Natural killer cell (primary cell): ENCODE measurements around the gene ATAT1. TPM values are rescaled to one million over a fixed set of nuclear protein-coding genes. Genes with fewer than 3 reads are reported as not detected.

Source experiments
- ATAC-seq, 3 donors: fragments of 150-1000 bp in 2 of 3; fragments of 200-7000 bp in 1 of 3; cut with Tn5 transposase; 1 replicate in 1 of 3; 2 replicates in 2 of 3; pipeline ENCODE4 v1.10.0; 2021; ENCODE audit warnings: mild to moderate bottlenecking in 2 of 3, moderate library complexity in 2 of 3
- DNase-seq, 2 donors: peaks; one replicate each; pipeline versions ENCODE4 v3.0.0 to v3.0.0-alpha.2; 2013 to 2021; ENCODE audit warnings: mixed read lengths in 1 of 2
- H3K27ac ChIP-seq: one replicate; pipeline ENCODE4 v1.5.1; 2013; ENCODE audit warnings: mild to moderate bottlenecking, low read length
- H3K27me3 ChIP-seq: one replicate; pipeline ENCODE4 v1.6.1; 2013; ENCODE audit warnings: low read length; ENCODE audit not compliant: control insufficient read depth, insufficient read depth
- H3K36me3 ChIP-seq: one replicate; pipeline ENCODE4 v1.6.1; 2013; ENCODE audit warnings: low read length; ENCODE audit not compliant: control insufficient read depth, insufficient read depth
- H3K4me1 ChIP-seq: one replicate; pipeline ENCODE4 v1.6.1; 2013; ENCODE audit warnings: low read length; ENCODE audit not compliant: control insufficient read depth, insufficient read depth
- H3K4me3 ChIP-seq: one replicate; pipeline ENCODE4 v1.5.1; 2013; ENCODE audit warnings: low read length
- H3K9me3 ChIP-seq: one replicate; pipeline ENCODE4 v1.6.1; 2013; ENCODE audit warnings: low read length; ENCODE audit not compliant: control insufficient read depth, insufficient read depth
- H3K27ac Mint-ChIP-seq, 2 donors: one replicate each; pipeline ENCODE4 v1.8.0; 2022; ENCODE audit warnings: mild to moderate bottlenecking in 2 of 2, mixed read lengths in 2 of 2, moderate library complexity in 1 of 2
- H3K27me3 Mint-ChIP-seq, 2 donors: one replicate each; pipeline ENCODE4 v1.8.0; 2022; ENCODE audit warnings: low read depth in 2 of 2, mixed read lengths in 2 of 2
- H3K36me3 Mint-ChIP-seq: one replicate; pipeline ENCODE4 v1.8.0; 2022; ENCODE audit warnings: mixed read lengths
- H3K4me1 Mint-ChIP-seq, 2 donors: one replicate each; pipeline ENCODE4 v1.8.0; 2022; ENCODE audit warnings: mixed read lengths in 2 of 2
- H3K4me3 Mint-ChIP-seq: one replicate; pipeline ENCODE4 v1.8.0; 2022; ENCODE audit warnings: mild to moderate bottlenecking, moderate library complexity, mixed read lengths
- H3K9me3 Mint-ChIP-seq, 2 donors: one replicate each; pipeline ENCODE4 v1.8.0; 2022; ENCODE audit warnings: mixed read lengths in 2 of 2
- WGBS: methylation state at CpG from one replicate; pipeline ENCODE4 v1.1.7; 2013; ENCODE audit warnings: missing lambda C conversion rate; ENCODE audit not compliant: insufficient coverage; 5-methylcytosine and 5-hydroxymethylcytosine counted together
- intact Hi-C: fragments of 100-400 bp; cut with micrococcal nuclease; formaldehyde crosslinking; loops from one replicate; pipeline ENCODE4 v1.14.2; 2022
- total RNA-seq, 4 donors: library from RNA; stranded (reverse); fragments of 120-200 nt in 1 of 4; gene quantifications; one replicate each; pipeline versions ENCODE4 v1.2.3 to v1.2.4, GENCODE V29; 2013 to 2022
- TF ChIP-seq, protein P1 (sequence below): fragments of 200-600 bp; IDR thresholded peaks from one replicate; pipeline ENCODE4 v1.8.0; 2022; ENCODE audit warnings: antibody characterized with exemption

Gene ATAT1
- 10 to 100 TPM in 1 of 3 donors, 1 to 10 TPM in 2; 8.1 to 10.8 (median 8.9) TPM for total RNA-seq
- total RNA-seq (2013) = 3.9 TPM

DNA sequence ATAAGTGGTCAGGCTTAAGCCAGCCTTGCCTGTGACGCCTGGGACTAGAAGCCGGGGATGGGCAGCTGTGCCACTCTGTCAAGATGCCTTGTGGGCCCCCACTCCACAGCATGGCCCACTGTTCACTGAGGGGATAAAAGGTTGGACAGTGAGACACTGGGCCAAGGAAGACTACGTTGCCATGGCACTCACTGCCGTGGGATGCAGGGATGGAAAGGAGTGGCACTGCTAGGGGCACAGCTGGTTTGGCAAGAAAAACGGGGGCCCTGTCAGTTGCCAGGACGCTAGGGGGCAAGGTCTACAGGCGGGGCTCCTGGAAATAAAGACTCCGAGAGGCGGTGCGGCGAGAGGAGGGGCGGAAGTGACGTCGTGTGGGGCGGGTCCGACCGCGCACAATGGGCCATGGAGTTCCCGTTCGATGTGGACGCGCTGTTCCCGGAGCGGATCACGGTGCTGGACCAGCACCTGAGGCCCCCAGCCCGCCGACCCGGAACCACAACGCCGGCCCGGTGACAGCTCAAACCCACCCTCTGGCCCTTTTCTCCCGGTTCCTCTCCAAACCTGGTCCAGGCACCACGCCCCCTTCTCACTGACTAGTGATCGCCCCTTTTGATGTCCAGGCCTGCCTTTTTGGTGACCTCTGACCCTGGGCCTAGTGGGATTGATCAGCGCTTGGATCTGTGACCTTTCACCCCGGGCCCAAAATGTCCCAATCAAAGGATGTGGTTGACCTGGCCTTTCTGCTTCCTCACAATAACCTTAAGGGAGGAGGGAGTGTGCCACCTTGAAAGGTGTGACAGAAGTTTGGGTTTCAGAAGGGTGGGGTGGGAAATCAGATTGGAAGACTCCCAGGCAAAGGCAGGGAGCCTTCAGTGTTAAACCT is at the start of gene ATAT1:
Gene ATAT1, plus strand, starts transcription at position 391 of the 883 bp plus-strand sequence.
- Histone ChIP-seq H3K9me3 (no peaks in the 10 kb centered on the region), H3K36me3 (peaks cover 37% of the 10 kb centered on the region), H3K27me3 (no peaks in the 10 kb centered on the region), H3K4me1 (peaks cover 15% of the 10 kb centered on the region), H3K4me3 (peak within 1 kb of the TSS; percentile 63), H3K27ac (peak within 1 kb of the TSS; percentile 87)
- Mint-ChIP-seq H3K27ac (peak within 1 kb of the TSS; percentile 94 to 96), H3K9me3 (no peaks in the 10 kb centered on the region), H3K27me3 (no peaks in the 10 kb centered on the region), H3K4me1 (peaks cover 23 to 27% of the 10 kb centered on the region in 2 donors), H3K4me3 (peak within 1 kb of the TSS; percentile 90), H3K36me3 (no peaks in the 10 kb centered on the region)
- TF ChIP-seq, protein P1, sequence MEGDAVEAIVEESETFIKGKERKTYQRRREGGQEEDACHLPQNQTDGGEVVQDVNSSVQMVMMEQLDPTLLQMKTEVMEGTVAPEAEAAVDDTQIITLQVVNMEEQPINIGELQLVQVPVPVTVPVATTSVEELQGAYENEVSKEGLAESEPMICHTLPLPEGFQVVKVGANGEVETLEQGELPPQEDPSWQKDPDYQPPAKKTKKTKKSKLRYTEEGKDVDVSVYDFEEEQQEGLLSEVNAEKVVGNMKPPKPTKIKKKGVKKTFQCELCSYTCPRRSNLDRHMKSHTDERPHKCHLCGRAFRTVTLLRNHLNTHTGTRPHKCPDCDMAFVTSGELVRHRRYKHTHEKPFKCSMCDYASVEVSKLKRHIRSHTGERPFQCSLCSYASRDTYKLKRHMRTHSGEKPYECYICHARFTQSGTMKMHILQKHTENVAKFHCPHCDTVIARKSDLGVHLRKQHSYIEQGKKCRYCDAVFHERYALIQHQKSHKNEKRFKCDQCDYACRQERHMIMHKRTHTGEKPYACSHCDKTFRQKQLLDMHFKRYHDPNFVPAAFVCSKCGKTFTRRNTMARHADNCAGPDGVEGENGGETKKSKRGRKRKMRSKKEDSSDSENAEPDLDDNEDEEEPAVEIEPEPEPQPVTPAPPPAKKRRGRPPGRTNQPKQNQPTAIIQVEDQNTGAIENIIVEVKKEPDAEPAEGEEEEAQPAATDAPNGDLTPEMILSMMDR = peak; percentile 55
- peak; percentile 98 to 99 (median 99) for ATAC-seq
- WGBS = 5% methylated on average over 36 of the region's 36 CpGs
- peak; percentile 87 to 95 for DNase-seq
- intact Hi-C loops = loop anchor here (1.0 to 2.0 kb wide), 2 partner anchors 9 to 46 kb away; partner anchors contain the start of genes DHX16, MRPS18B and PPP1R10

GRCh38 chr6:30578051-30578450 is 48.6 kb upstream of the ATAT1 start:
- H3K36me3 Mint-ChIP-seq = peaks cover 17% of the 10 kb centered on the region
- H3K27ac ChIP-seq = no peak overlapping the region
- no peak overlapping the region for H3K27ac Mint-ChIP-seq
- no peak for DNase-seq
- TF ChIP-seq, protein P1 = no peak
- no peaks in the 10 kb centered on the region for H3K27me3 ChIP-seq
- no peak overlapping the region for H3K4me3 Mint-ChIP-seq
- intact Hi-C loops = no loop called here
- H3K36me3 ChIP-seq = peaks cover 60% of the 10 kb centered on the region
- no peaks in the 10 kb centered on the region for H3K27me3 Mint-ChIP-seq
- no peaks in the 10 kb centered on the region for H3K9me3 ChIP-seq
- no peak overlapping the region for H3K4me3 ChIP-seq
- 100% methylated on average over 8 of the region's 8 CpGs for WGBS
- no peaks in the 10 kb centered on the region for H3K4me1 ChIP-seq
- H3K4me1 Mint-ChIP-seq = peaks cover 31 to 34% of the 10 kb centered on the region in 2 donors
- no peaks in the 10 kb centered on the region for H3K9me3 Mint-ChIP-seq
- ATAC-seq = no peak

GRCh38 chr6:30583921-30584320 is 42.8 kb upstream of the ATAT1 start:
- H3K27ac Mint-ChIP-seq = peak overlapping the region in 1 of 2 donors; percentile 29
- TF ChIP-seq, protein P1 = no peak
- peaks cover 5% of the 10 kb centered on the region in 2 donors for H3K4me1 Mint-ChIP-seq
- H3K36me3 Mint-ChIP-seq = peaks cover 8% of the 10 kb centered on the region
- H3K4me3 Mint-ChIP-seq = no peak overlapping the region
- H3K9me3 Mint-ChIP-seq = no peaks in the 10 kb centered on the region
- over 99% methylated on average over 5 of the region's 5 CpGs for WGBS
- ATAC-seq (no peak), DNase-seq (no peak)
- H3K9me3 ChIP-seq = no peaks in the 10 kb centered on the region
- peaks cover 83% of the 10 kb centered on the region for H3K36me3 ChIP-seq
- H3K27ac ChIP-seq = no peak overlapping the region
- no peak overlapping the region for H3K4me3 ChIP-seq
- H3K27me3 ChIP-seq = no peaks in the 10 kb centered on the region
- no peaks in the 10 kb centered on the region for H3K4me1 ChIP-seq
- intact Hi-C loops = no loop called here
- H3K27me3 Mint-ChIP-seq = no peaks in the 10 kb centered on the region
